HCT116 (cell line): Measurements from ENCODE around the gene HMGCS2. TPM values are rescaled to one million over a fixed set of nuclear protein-coding genes. Genes with fewer than 3 reads are reported as not detected.
A peak's percentile ranks its signal among the peaks of the same experiment; 100 is the strongest.

Source experiments
- ATAC-seq: fragments of 200-7000 bp; cut with Tn5 transposase; 2 replicates; pipeline ENCODE4 v1.9.1; 2020; ENCODE audit warnings: mild to moderate bottlenecking, moderate library complexity
- BruUV-seq: library from RNA; stranded (reverse); fragments of 400-500 nt; replicated peaks from 2 replicates; lab custom pipeline; 2021; lab: Mats Ljungman, UMichigan
- CTCF ChIA-PET: fragments of 300-600 bp; sonication (Branson Sonifier 250); formaldehyde crosslinking; loops from one replicate; lab custom pipeline; 2021; ENCODE audit warnings: antibody characterized with exemption; lab: Charles Lee
- POLR2A ChIA-PET: fragments of 300-600, 350-600 bp; sonication (Branson Sonifier 250); formaldehyde crosslinking; loops from one replicate; lab custom pipeline; 2021; ENCODE audit warnings: antibody characterized with exemption; lab: Charles Lee
- RAD21 ChIA-PET, 2 experiments: fragments of 300-600 bp; sonication (Branson Sonifier 250); formaldehyde crosslinking; loops; one replicate each; lab custom pipeline; 2023; ENCODE audit warnings: low total read pairs in 2 of 2; ENCODE audit not compliant: uncharacterized antibody in 2 of 2, unreplicated experiment in 2 of 2, low non-redundant PET in 1 of 2; lab: Charles Lee
- DNase-seq: peaks from one replicate; pipeline ENCODE4 v3.0.0-alpha.2; 2010; ENCODE audit warnings: low read depth, low spot score
- H2AFZ ChIP-seq: fragments of 200-600 bp; shearing (Covaris generic), sonication (generic); 2 replicates; pipeline ENCODE4 v1.6.1; 2017; ENCODE audit warnings: low read depth, mixed run types, mixed read lengths, antibody characterized with exemption, low read length; ENCODE audit not compliant: poor library complexity, severe bottlenecking
- H3K27ac ChIP-seq: 2 replicates; pipeline ENCODE4 v1.5.1; 2012; ENCODE audit warnings: low read depth, low read length
- H3K27me3 ChIP-seq: fragments of 200-600 bp; sonication (generic); 2 replicates; pipeline ENCODE4 v1.6.1; 2016; ENCODE audit warnings: mixed run types, low read length, mixed read lengths; ENCODE audit not compliant: insufficient read depth
- H3K36me3 ChIP-seq, 2 experiments: fragments of 200-500 bp in 1 of 2; fragments of 200-600 bp in 1 of 2; sonication (Bioruptor generic) in 1 of 2; sonication (generic) in 1 of 2; 2 replicates each; pipeline versions ENCODE4 v1.5.1 to v1.6.1; 2014 to 2016; ENCODE audit warnings: low read length in 2 of 2, inconsistent platforms in 1 of 2, mixed read lengths in 1 of 2, mixed run types in 1 of 2; ENCODE audit not compliant: insufficient read depth in 2 of 2, control insufficient read depth in 1 of 2
- H3K4me1 ChIP-seq, 2 experiments: fragments of 200-600 bp in 1 of 2; sonication (generic) in 1 of 2; 2 replicates each; pipeline versions ENCODE4 v1.5.1 to v1.6.1; 2012 to 2017; ENCODE audit warnings: low read length in 2 of 2, inconsistent platforms in 1 of 2, mild to moderate bottlenecking in 1 of 2, mixed read lengths in 1 of 2, mixed run types in 1 of 2, moderate library complexity in 1 of 2; ENCODE audit not compliant: insufficient read depth in 2 of 2, control insufficient read depth in 1 of 2
- H3K4me2 ChIP-seq: fragments of 200-600 bp; sonication (generic); 2 replicates; pipeline ENCODE4 v1.6.1; 2017; ENCODE audit warnings: mixed run types, low read length, mixed read lengths
- H3K4me3 ChIP-seq, 2 experiments: fragments of 200-600 bp in 1 of 2; sonication (generic) in 1 of 2; replicated peaks in 1 of 2; 2 replicates each; pipeline ENCODE4 v1.5.1; 2011 to 2016; ENCODE audit warnings: low read length in 2 of 2, control low read depth in 1 of 2, low read depth in 1 of 2, mild to moderate bottlenecking in 1 of 2, mixed read lengths in 1 of 2, mixed run types in 1 of 2
- H3K79me2 ChIP-seq: fragments of 200-600 bp; sonication (generic); 2 replicates; pipeline ENCODE4 v1.6.1; 2017; ENCODE audit warnings: mild to moderate bottlenecking, mixed run types, low read length, moderate library complexity, mixed read lengths; ENCODE audit not compliant: insufficient read depth
- H3K9ac ChIP-seq: fragments of 200-600 bp; sonication (generic); 2 replicates; pipeline ENCODE4 v1.6.1; 2016; ENCODE audit warnings: low read length, mixed read lengths
- H3K9me2 ChIP-seq: fragments of 200-600 bp; sonication (generic), shearing (Covaris generic); 2 replicates; pipeline ENCODE4 v1.6.1; 2017; ENCODE audit warnings: mixed run types, mild to moderate bottlenecking, moderate library complexity; ENCODE audit not compliant: insufficient read depth
- H3K9me3 ChIP-seq, 2 experiments: fragments of 200-500 bp in 1 of 2; fragments of 200-600 bp in 1 of 2; sonication (Bioruptor generic) in 1 of 2; sonication (generic) in 1 of 2; 2 replicates each; pipeline ENCODE4 v1.6.1; 2014 to 2017; ENCODE audit warnings: low read length in 2 of 2, mixed read lengths in 2 of 2, inconsistent platforms in 1 of 2, low read depth in 1 of 2, mild to moderate bottlenecking in 1 of 2, mixed run types in 1 of 2, moderate library complexity in 1 of 2; ENCODE audit not compliant: control insufficient read depth in 1 of 2, insufficient read depth in 1 of 2
- H4K20me1 ChIP-seq: fragments of 200-600 bp; sonication (generic), shearing (Covaris generic); 2 replicates; pipeline ENCODE4 v1.6.1; 2017; ENCODE audit warnings: mixed run types, mild to moderate bottlenecking, moderate library complexity; ENCODE audit not compliant: insufficient read depth
- CBX3 ChIP-seq: IDR thresholded peaks from 2 replicates; pipeline ENCODE4 v1.6.1; 2012; ENCODE audit warnings: low read depth
- EGR1 ChIP-seq: IDR thresholded peaks from 2 replicates; pipeline ENCODE4 v1.6.1; 2012; ENCODE audit warnings: low read depth
- ELF1 ChIP-seq: IDR thresholded peaks from 2 replicates; pipeline ENCODE4 v1.6.1; 2012; ENCODE audit warnings: low read depth, borderline replicate concordance
- EZH2phosphoT487 ChIP-seq: fragments of 200-600 bp; IDR thresholded peaks from 2 replicates; pipeline ENCODE4 v1.6.1; 2018; ENCODE audit warnings: antibody characterized with exemption, borderline replicate concordance
- FOSL1 ChIP-seq: IDR thresholded peaks from 2 replicates; pipeline ENCODE4 v1.6.1; 2012; ENCODE audit warnings: low read depth
- JUND ChIP-seq: IDR thresholded peaks from 2 replicates; pipeline ENCODE4 v1.6.1; 2012
- POLR2A ChIP-seq: IDR thresholded peaks from 2 replicates; pipeline ENCODE4 v1.7.0; 2011; ENCODE audit warnings: borderline replicate concordance; ENCODE audit not compliant: insufficient read depth, insufficient read length; ENCODE audit errors: extremely low read depth
- RAD21 ChIP-seq: IDR thresholded peaks from 2 replicates; pipeline ENCODE4 v1.6.1; 2012; ENCODE audit warnings: low read depth, mild to moderate bottlenecking
- SIN3A ChIP-seq: IDR thresholded peaks from 2 replicates; pipeline ENCODE4 v1.6.1; 2012; ENCODE audit warnings: low read depth
- SP1 ChIP-seq: IDR thresholded peaks from 2 replicates; pipeline ENCODE4 v1.6.1; 2012; ENCODE audit warnings: low read depth
- SRF ChIP-seq: IDR thresholded peaks from 2 replicates; pipeline ENCODE4 v1.6.1; 2012; ENCODE audit warnings: low read depth
- TCF7L2 ChIP-seq: IDR thresholded peaks from 2 replicates; pipeline ENCODE4 v1.7.0; 2011; ENCODE audit warnings: borderline replicate concordance, inconsistent platforms; ENCODE audit not compliant: insufficient read depth, insufficient read length; ENCODE audit errors: extremely low read depth
- ZFX ChIP-seq: fragments of 450-650 bp; IDR thresholded peaks from 2 replicates; pipeline ENCODE4 v1.6.1; 2017
- ZNF274 ChIP-seq: fragments of 200-500 bp; sonication (Bioruptor generic); IDR thresholded peaks from 2 replicates; pipeline ENCODE4 v1.6.1; 2014; ENCODE audit warnings: mild to moderate bottlenecking, low read depth, low read length, inconsistent platforms
- intact Hi-C: fragments of 100-400 bp; cut with micrococcal nuclease; formaldehyde crosslinking; loops from 2 replicates; pipeline ENCODE4 v1.10.0; 2022
- total RNA-seq: library from RNA; stranded (reverse); gene quantifications from one replicate; pipeline ENCODE4 v1.2.1, GENCODE V29; 2021; ENCODE audit not compliant: unreplicated experiment
- TF ChIP-seq, protein P1 (sequence below): IDR thresholded peaks from 2 replicates; pipeline ENCODE4 v1.6.1; 2012; ENCODE audit warnings: low read depth
- TF ChIP-seq, protein P2 (sequence below): IDR thresholded peaks from 2 replicates; pipeline ENCODE4 v1.6.1; 2012
- TF ChIP-seq, protein P3 (sequence below), 3 experiments: fragments of 200-600 bp in 1 of 3; sonication (generic) in 1 of 3; IDR thresholded peaks in 2 of 3; conservative IDR thresholded peaks in 1 of 3; 2 replicates each; pipeline ENCODE4 v1.5.1; 2012 to 2017; ENCODE audit warnings: low read depth in 2 of 3, low read length in 2 of 3, antibody characterized with exemption in 1 of 3, borderline replicate concordance in 1 of 3, control low read depth in 1 of 3, mild to moderate bottlenecking in 1 of 3, mixed read lengths in 1 of 3, mixed run types in 1 of 3, moderate library complexity in 1 of 3; ENCODE audit not compliant: insufficient read depth in 1 of 3
- TF ChIP-seq, protein P4 (sequence below): IDR thresholded peaks from 2 replicates; pipeline ENCODE4 v1.6.1; 2012

The HMGCS2 gene
- total RNA-seq, 1 experiment from 2014 or later, result 0.20 TPM

DNA sequence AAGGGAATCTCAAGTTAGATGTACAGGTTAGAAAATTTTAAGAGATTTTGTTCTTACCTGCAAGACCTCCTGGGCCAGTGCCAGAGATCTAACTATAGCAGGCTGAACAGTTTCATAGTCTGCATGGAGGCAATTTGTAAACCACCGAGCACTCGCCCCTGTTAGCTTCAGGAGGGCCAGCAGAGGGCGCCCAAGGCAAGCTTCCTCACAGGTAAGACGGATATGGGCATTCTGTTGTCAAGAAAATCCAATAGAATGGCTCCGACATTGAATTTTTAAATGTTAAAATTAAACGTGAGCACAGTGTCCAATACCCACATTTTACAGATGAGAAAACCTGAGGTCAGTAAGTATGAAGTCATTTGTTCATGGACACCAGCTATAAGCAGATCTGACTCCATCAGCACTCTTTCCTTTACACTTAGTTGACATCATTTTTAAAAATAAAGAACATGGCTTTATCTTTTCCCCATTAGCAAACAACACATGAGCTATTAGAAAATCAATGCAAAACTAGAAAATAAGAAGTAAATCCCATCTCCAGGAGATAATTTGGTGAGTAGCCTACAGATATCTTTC lies 40.4 kb upstream of the HMGCS2 start:
- POLR2A ChIA-PET, result no interaction called here
- peak; percentile 64 for DNase-seq
- H2AFZ ChIP-seq, result peak overlapping the region; percentile 99
- H3K4me1 ChIP-seq, result peaks cover 0 to 8% of the 10 kb centered on the region in 2 experiments; a peak in 1 of 4 replicates
- no peak for TF ChIP-seq JUND
- TF ChIP-seq ZFX, result no peak
- peak; percentile 68 for TF ChIP-seq RAD21
- TF ChIP-seq, protein P1, sequence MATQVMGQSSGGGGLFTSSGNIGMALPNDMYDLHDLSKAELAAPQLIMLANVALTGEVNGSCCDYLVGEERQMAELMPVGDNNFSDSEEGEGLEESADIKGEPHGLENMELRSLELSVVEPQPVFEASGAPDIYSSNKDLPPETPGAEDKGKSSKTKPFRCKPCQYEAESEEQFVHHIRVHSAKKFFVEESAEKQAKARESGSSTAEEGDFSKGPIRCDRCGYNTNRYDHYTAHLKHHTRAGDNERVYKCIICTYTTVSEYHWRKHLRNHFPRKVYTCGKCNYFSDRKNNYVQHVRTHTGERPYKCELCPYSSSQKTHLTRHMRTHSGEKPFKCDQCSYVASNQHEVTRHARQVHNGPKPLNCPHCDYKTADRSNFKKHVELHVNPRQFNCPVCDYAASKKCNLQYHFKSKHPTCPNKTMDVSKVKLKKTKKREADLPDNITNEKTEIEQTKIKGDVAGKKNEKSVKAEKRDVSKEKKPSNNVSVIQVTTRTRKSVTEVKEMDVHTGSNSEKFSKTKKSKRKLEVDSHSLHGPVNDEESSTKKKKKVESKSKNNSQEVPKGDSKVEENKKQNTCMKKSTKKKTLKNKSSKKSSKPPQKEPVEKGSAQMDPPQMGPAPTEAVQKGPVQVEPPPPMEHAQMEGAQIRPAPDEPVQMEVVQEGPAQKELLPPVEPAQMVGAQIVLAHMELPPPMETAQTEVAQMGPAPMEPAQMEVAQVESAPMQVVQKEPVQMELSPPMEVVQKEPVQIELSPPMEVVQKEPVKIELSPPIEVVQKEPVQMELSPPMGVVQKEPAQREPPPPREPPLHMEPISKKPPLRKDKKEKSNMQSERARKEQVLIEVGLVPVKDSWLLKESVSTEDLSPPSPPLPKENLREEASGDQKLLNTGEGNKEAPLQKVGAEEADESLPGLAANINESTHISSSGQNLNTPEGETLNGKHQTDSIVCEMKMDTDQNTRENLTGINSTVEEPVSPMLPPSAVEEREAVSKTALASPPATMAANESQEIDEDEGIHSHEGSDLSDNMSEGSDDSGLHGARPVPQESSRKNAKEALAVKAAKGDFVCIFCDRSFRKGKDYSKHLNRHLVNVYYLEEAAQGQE, result no peak
- TF ChIP-seq, protein P2, sequence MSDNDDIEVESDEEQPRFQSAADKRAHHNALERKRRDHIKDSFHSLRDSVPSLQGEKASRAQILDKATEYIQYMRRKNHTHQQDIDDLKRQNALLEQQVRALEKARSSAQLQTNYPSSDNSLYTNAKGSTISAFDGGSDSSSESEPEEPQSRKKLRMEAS, result no peak
- TF ChIP-seq SIN3A, result no peak
- TF ChIP-seq EGR1, result no peak
- TF ChIP-seq POLR2A, result no peak
- no peak for TF ChIP-seq EZH2phosphoT487
- no peak for TF ChIP-seq ELF1
- TF ChIP-seq ZNF274, result no peak
- TF ChIP-seq FOSL1, result no peak
- TF ChIP-seq, protein P3, sequence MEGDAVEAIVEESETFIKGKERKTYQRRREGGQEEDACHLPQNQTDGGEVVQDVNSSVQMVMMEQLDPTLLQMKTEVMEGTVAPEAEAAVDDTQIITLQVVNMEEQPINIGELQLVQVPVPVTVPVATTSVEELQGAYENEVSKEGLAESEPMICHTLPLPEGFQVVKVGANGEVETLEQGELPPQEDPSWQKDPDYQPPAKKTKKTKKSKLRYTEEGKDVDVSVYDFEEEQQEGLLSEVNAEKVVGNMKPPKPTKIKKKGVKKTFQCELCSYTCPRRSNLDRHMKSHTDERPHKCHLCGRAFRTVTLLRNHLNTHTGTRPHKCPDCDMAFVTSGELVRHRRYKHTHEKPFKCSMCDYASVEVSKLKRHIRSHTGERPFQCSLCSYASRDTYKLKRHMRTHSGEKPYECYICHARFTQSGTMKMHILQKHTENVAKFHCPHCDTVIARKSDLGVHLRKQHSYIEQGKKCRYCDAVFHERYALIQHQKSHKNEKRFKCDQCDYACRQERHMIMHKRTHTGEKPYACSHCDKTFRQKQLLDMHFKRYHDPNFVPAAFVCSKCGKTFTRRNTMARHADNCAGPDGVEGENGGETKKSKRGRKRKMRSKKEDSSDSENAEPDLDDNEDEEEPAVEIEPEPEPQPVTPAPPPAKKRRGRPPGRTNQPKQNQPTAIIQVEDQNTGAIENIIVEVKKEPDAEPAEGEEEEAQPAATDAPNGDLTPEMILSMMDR (IDR thresholded peaks at IDR 0.05 in 2 of 3, conservative IDR thresholded peaks at IDR 0.05 in 1 of 3; ENCODE audit: borderline replicate concordance in 1 of 3, insufficient read depth in 1 of 3, low read depth in 2 of 3, low read length in 2 of 3), result peak; percentile 62 to 95 (median 90); a peak in 5 of 6 replicates
- TF ChIP-seq CBX3, result no peak
- no peak for TF ChIP-seq SP1
- TF ChIP-seq TCF7L2, result no peak
- TF ChIP-seq SRF, result peak; percentile 77
- TF ChIP-seq, protein P4, sequence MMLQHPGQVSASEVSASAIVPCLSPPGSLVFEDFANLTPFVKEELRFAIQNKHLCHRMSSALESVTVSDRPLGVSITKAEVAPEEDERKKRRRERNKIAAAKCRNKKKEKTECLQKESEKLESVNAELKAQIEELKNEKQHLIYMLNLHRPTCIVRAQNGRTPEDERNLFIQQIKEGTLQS, result no peak
- peaks cover 11% of the 10 kb centered on the region; the same call in 1 of the 2 replicates for H3K27me3 ChIP-seq
- H3K9me2 ChIP-seq, result no peaks in the 10 kb centered on the region
- no peak overlapping the region for H3K27ac ChIP-seq
- H4K20me1 ChIP-seq, result no peaks in the 10 kb centered on the region
- no peaks in the 10 kb centered on the region for H3K9me3 ChIP-seq
- intact Hi-C loops, result loop anchor here (2.0 kb wide), 1 partner anchor 196 kb away; no protein-coding TSS in a partner anchor
- no peak overlapping the region for H3K4me3 ChIP-seq
- no peak overlapping the region for H3K9ac ChIP-seq
- CTCF ChIA-PET, result interaction anchor here (0.7 to 2.5 kb wide), 17 partner anchors 9 to 148 kb away, joined by 3 to 9 read pairs (median 4); no protein-coding TSS in a partner anchor
- no peaks in the 10 kb centered on the region for H3K36me3 ChIP-seq
- no TSS peak for BruUV-seq
- peak; percentile 100 for ATAC-seq
- H3K4me2 ChIP-seq, result peak overlapping the region; percentile 55
- H3K79me2 ChIP-seq, result no peaks in the 10 kb centered on the region
- RAD21 ChIA-PET, result no interaction called here
